GM12873 (cell line): ENCODE results near the gene TM9SF1.
A peak's percentile ranks its signal among the peaks of the same experiment; 100 is the strongest.

Experiments used
- CTCF ChIP-seq: IDR thresholded peaks from 2 replicates; pipeline ENCODE4 v1.5.1; 2012; ENCODE audit warnings: low read depth, mild to moderate bottlenecking, moderate library complexity, low read length, control low read depth; ENCODE audit not compliant: insufficient read depth; ENCODE audit errors: missing control alignments

The TM9SF1 gene

GRCh38 chr14:24162093-24162492, 33.1 kb downstream of the TM9SF1 start:
- TF ChIP-seq CTCF, result no peak

DNA sequence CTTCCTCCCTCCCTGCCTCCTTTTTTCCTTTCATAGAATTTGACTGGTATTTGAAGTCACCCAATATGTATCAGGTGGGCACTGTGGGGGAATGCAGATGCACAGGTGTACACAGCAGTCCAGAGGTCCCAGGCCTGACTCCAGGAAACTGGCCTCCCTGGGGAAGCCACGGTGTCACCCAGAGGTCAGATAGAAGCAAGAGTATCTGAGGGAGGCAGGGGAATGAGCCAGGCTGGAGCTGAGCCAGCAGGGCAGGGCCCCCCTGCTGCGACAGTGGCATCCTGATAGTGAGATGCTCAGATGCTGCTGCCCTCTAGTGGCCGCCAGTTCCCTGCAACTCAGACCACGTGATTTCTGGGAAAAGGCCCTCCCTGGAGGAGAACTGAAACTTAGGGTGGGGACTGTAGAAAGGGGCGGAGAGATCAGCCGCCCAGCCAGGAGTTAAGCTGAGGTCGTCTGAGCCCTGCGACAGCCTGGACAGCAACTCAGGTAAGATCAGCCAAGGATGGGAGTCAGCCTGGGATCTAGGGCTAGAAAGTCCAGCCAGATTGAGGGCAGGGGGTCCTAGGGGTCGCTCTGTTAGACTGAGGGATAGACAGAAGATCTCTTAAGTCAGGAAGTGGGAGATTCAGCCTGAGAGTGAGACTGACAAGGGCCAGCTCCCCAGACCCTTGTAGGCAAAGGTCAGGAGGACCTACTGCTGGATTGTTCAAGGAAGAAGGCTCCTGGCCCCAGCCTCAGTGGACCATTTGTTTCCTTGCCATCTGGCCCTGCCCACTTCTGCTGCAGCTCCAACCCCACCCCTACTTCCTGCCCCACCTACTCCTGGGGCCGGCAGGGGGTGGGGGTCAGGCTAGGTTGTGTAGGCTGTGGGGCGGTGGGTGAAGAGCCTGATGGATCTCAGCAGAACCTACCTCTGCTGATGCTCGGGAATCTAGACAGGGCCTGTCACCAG, 34.1 kb downstream of the TM9SF1 start, which contains the start of gene IRF9:
Gene IRF9 (plus strand): TSS at position 416 of the 955 bp plus-strand sequence. CDS start 880 bp downstream, outside the sequence.
- peak; percentile 94 for TF ChIP-seq CTCF

DNA sequence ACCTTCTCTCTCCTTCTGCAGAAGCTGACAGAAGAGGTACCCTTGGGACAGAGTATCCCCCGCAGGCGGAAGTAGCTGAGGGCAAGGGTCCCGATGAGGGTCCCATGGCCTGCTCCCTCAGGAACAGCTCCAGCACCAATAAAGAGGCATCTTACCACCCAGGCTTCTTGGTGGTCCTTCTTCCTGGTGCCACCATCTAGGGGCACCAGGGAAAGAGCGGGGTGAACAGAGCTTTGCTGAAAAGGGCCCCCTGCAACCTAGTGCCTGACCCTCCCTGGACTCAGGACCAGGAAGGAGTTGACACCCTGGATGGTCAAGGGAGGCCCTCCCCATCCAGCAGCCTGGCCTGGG, 34.8 kb downstream of the TM9SF1 start:
- no peak for TF ChIP-seq CTCF

GRCh38 chr14:24159777-24160498, 35.3 kb downstream of the TM9SF1 start:
- no peak for TF ChIP-seq CTCF

DNA sequence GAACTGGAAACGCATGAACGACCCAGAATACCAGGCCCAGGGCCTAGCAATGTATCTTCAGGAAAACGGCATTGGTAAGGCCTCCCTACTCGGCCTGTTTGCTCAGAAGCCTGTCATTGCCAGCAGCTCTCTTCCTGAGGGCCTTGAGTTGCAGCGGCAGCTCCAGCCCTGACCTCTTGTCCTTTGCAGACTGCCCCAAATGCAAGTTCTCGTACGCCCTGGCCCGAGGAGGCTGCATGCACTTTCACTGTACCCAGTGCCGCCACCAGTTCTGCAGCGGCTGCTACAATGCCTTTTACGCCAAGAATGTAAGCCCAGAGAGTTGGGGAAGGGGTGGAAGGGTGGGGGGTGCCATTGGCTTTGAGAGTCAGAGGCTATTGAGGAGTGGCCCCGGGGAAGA, 37.9 kb downstream of the TM9SF1 start:
- TF ChIP-seq CTCF, result no peak

DNA sequence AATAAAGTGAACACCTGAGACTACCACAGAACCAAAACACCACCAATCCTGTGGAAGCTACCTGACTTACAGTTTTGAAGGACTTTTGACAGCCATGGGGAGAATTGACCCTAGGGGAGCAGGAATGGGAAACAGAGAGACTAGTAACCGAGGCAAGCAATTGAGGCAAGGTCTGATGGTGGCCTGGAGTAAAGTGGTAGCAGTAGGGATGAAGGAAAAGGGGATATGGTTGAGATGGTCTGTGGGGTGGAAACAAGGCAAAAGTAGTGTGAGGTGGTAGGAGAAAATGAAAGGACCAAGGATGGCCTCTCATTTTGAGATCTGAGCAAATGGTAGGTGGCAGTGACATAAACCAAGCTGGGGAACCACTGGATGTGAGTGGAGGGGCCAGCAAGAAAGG, 38.4 kb downstream of the TM9SF1 start:
- no peak for TF ChIP-seq CTCF

GRCh38 chr14:24155100-24155499, 40.1 kb downstream of the TM9SF1 start:
- no peak for TF ChIP-seq CTCF
